GM12878 (cell line): ENCODE results near the gene NQO1. TPM values are rescaled to one million over a fixed set of nuclear protein-coding genes. Genes with fewer than 3 reads are reported as not detected.

Source experiments
- ATAC-seq: fragments of 200-7000 bp; cut with Tn5 transposase; 3 replicates; pipeline ENCODE4 v1.9.1; 2020; ENCODE audit warnings: mild to moderate bottlenecking, moderate library complexity
- BruUV-seq: library from RNA; stranded (reverse); fragments of 400-500 nt; replicated peaks from 2 replicates; lab custom pipeline; 2021; lab: Mats Ljungman, UMichigan
- CTCF ChIA-PET: fragments of 300-600 bp; sonication (Branson Sonifier 250); formaldehyde crosslinking; extraction: SDS; loops from one replicate; lab custom pipeline; 2021; ENCODE audit warnings: inconsistent platforms; lab: Yijun Ruan, JAX
- POLR2A ChIA-PET: fragments of 350-600 bp; formaldehyde crosslinking; extraction: SDS; loops from one replicate; lab custom pipeline; 2021; ENCODE audit warnings: inconsistent platforms; lab: Charles Lee
- RAD21 ChIA-PET: fragments of 300-600 bp; sonication (Branson Sonifier 250); formaldehyde crosslinking; loops from one replicate; lab custom pipeline; 2023; ENCODE audit warnings: antibody characterized with exemption; ENCODE audit not compliant: unreplicated experiment; lab: Charles Lee
- SMC1A ChIA-PET: fragments of 300-600 bp; sonication (Branson Sonifier 250); formaldehyde crosslinking; loops from one replicate; lab custom pipeline; 2023; ENCODE audit not compliant: unreplicated experiment, uncharacterized antibody; lab: Charles Lee
- DNase-seq: peaks from one replicate; pipeline ENCODE4 v3.0.0-alpha.2; 2011; ENCODE audit warnings: low read depth, low spot score
- FAIRE-seq: peaks from 3 replicates; lab custom pipeline; 2011; peaks lifted over from hg19 to GRCh38; lab: Jason Lieb, UNC
- H2AFZ ChIP-seq: 2 replicates; pipeline ENCODE4 v1.6.0; 2011; ENCODE audit warnings: low read depth, low read length, control low read depth; ENCODE audit not compliant: control insufficient read depth
- H3K27ac ChIP-seq: 2 replicates; pipeline ENCODE4 v1.5.1; 2011; ENCODE audit warnings: control low read depth; ENCODE audit not compliant: control insufficient read depth, insufficient read depth
- H3K27me3 ChIP-seq, 2 experiments: replicated peaks in 1 of 2; 2 replicates each; pipeline versions ENCODE4 v1.6.0 to v1.6.1; 2011; ENCODE audit warnings: low read length in 1 of 2; ENCODE audit not compliant: control insufficient read depth in 2 of 2, insufficient read depth in 2 of 2
- H3K36me3 ChIP-seq, 2 experiments: 2 replicates each; pipeline ENCODE4 v1.5.1; 2011; ENCODE audit warnings: low read length in 1 of 2; ENCODE audit not compliant: control insufficient read depth in 2 of 2, insufficient read depth in 2 of 2
- H3K4me1 ChIP-seq: 2 replicates; pipeline ENCODE4 v1.6.1; 2011; ENCODE audit warnings: mild to moderate bottlenecking, low read length, moderate library complexity, mixed read lengths; ENCODE audit not compliant: control insufficient read depth, insufficient read depth
- H3K4me2 ChIP-seq: 2 replicates; pipeline ENCODE4 v1.6.0; 2011; ENCODE audit warnings: control low read depth; ENCODE audit not compliant: control insufficient read depth, insufficient read depth
- H3K4me3 ChIP-seq: fragments of 200-600 bp; sonication (generic); 2 replicates; pipeline ENCODE4 v1.5.1; 2016
- H3K79me2 ChIP-seq: 2 replicates; pipeline ENCODE4 v1.6.0; 2011; ENCODE audit warnings: low read length; ENCODE audit not compliant: control insufficient read depth, insufficient read depth
- H3K9ac ChIP-seq: 2 replicates; pipeline ENCODE4 v1.8.0; 2011; ENCODE audit warnings: low read length, control low read depth, mixed read lengths; ENCODE audit not compliant: control insufficient read depth, insufficient read depth
- H3K9me3 ChIP-seq: replicated peaks from 3 replicates; pipeline ENCODE4 v1.5.1; 2011; ENCODE audit warnings: mild to moderate bottlenecking, low read length; ENCODE audit not compliant: control insufficient read depth, insufficient read depth
- H4K20me1 ChIP-seq: 2 replicates; pipeline ENCODE4 v1.6.0; 2011; ENCODE audit not compliant: control insufficient read depth, insufficient read depth
- ATF7 ChIP-seq: fragments of 450-650 bp; IDR thresholded peaks from 2 replicates; pipeline ENCODE4 v1.6.1; 2016; ENCODE audit warnings: low read depth, mild to moderate bottlenecking
- BRCA1 ChIP-seq: IDR thresholded peaks from 2 replicates; pipeline ENCODE4 v1.6.1; 2011; ENCODE audit warnings: low read depth, low read length, improper control_type of control experiment
- CBFB ChIP-seq: IDR thresholded peaks from 2 replicates; pipeline ENCODE4 v1.6.1; 2016; ENCODE audit warnings: antibody characterized with exemption, low read depth
- E4F1 ChIP-seq: fragments of 450-650 bp; IDR thresholded peaks from 2 replicates; pipeline ENCODE4 v1.6.1; 2018; ENCODE audit warnings: borderline replicate concordance, mild to moderate bottlenecking; ENCODE audit not compliant: partially characterized antibody
- NFIC ChIP-seq: IDR thresholded peaks from 2 replicates; pipeline ENCODE4 v1.6.1; 2012; ENCODE audit warnings: low read depth, mild to moderate bottlenecking, inconsistent platforms, low read length, moderate library complexity
- NR2C2 ChIP-seq: IDR thresholded peaks from 2 replicates; pipeline ENCODE4 v1.6.1; 2011; ENCODE audit warnings: borderline replicate concordance, low read depth; ENCODE audit not compliant: control insufficient read depth, insufficient read length
- SREBF1 ChIP-seq: IDR thresholded peaks from 2 replicates; pipeline ENCODE4 v1.6.1; 2012; ENCODE audit warnings: mild to moderate bottlenecking, low read length
- SUZ12 ChIP-seq: fragments of 200-600 bp; sonication (generic); IDR thresholded peaks from one replicate; pipeline ENCODE4 v1.6.1; 2018; ENCODE audit warnings: antibody characterized with exemption, mild to moderate bottlenecking; ENCODE audit not compliant: unreplicated experiment
- ZNF207 ChIP-seq: fragments of 450-650 bp; IDR thresholded peaks from 2 replicates; pipeline ENCODE4 v1.6.1; 2014; ENCODE audit warnings: antibody characterized with exemption, mild to moderate bottlenecking, borderline replicate concordance
- ZNF217 ChIP-seq: fragments of 450-650 bp; IDR thresholded peaks from 2 replicates; pipeline ENCODE4 v1.6.1; 2017; ENCODE audit warnings: antibody characterized with exemption, mild to moderate bottlenecking
- ZSCAN29 ChIP-seq: fragments of 450-650 bp; IDR thresholded peaks from 2 replicates; pipeline ENCODE4 v1.6.1; 2017; ENCODE audit warnings: mild to moderate bottlenecking, moderate library complexity
- WGBS: methylation state at CpG from one replicate; pipeline ENCODE4 v1.1.6; 2016; ENCODE audit warnings: low lambda C conversion rate; ENCODE audit not compliant: insufficient replicate concordance, insufficient coverage; ENCODE audit errors: missing lambda C conversion rate; 5-methylcytosine and 5-hydroxymethylcytosine counted together
- in situ Hi-C: fragments of 300-500 bp; cut with MboI; formaldehyde crosslinking; loops from 9 replicates; pipeline ENCODE4 v1.14.3; 2018; ENCODE audit warnings: mixed read lengths
- intact Hi-C: fragments of 100-400 bp; cut with micrococcal nuclease; formaldehyde crosslinking; loops from one replicate; pipeline ENCODE4 v1.14.2; 2022; ENCODE audit not compliant: unreplicated experiment
- polyA plus RNA-seq, 11 experiments: library from polyadenylated mRNA; depleted of rRNA in 4 of 11; unstranded in 6 of 11; stranded (reverse) in 5 of 11; fragments of >200 nt; fragmentation: Nextera tagmentation in 4 of 11; fragmentation: Illumina TruSeq in 1 of 11; extraction: Ambion mirVana in 4 of 11; extraction: Trizol in 1 of 11; gene quantifications; 1 replicate in 1 of 11; 2 replicates in 10 of 11; pipeline versions ENCODE4 v1.2.1 to v1.2.3, GENCODE V29; 2011 to 2016; ENCODE audit warnings: inconsistent platforms in 2 of 11, missing spikeins in 2 of 11, low read depth in 1 of 11
- total RNA-seq, 4 experiments: library from RNA; depleted of rRNA in 3 of 4; stranded (reverse); fragments of >200 nt in 3 of 4; fragmentation: Illumina TruSeq in 1 of 4; extraction: Trizol in 1 of 4; gene quantifications; 2 replicates each; pipeline versions ENCODE4 v1.2.1 to v1.2.3, GENCODE V29; 2013 to 2021
- TF ChIP-seq, protein P1 (sequence below), 3 experiments: IDR thresholded peaks in 2 of 3; conservative IDR thresholded peaks in 1 of 3; 2 replicates each; pipeline ENCODE4 v1.5.1; 2011; ENCODE audit warnings: low read depth in 3 of 3, low read length in 3 of 3, mild to moderate bottlenecking in 3 of 3, control low read depth in 2 of 3, moderate library complexity in 2 of 3, inconsistent platforms in 1 of 3, mixed read lengths in 1 of 3; ENCODE audit not compliant: control insufficient read depth in 2 of 3, insufficient read depth in 1 of 3; ENCODE audit errors: extremely low read depth in 1 of 3
- TF ChIP-seq, protein P2 (sequence below): fragments of 450-650 bp; IDR thresholded peaks from 2 replicates; pipeline ENCODE4 v1.6.1; 2017; ENCODE audit warnings: low read depth, mild to moderate bottlenecking, moderate library complexity

NQO1 gene
- total and polyA plus RNA-seq, 10 of the 15 experiments (the other 5 are each of a cell fraction or from before 2014, with no cell fraction given), result 24.6 to 84.9 (median 34.6) TPM

DNA sequence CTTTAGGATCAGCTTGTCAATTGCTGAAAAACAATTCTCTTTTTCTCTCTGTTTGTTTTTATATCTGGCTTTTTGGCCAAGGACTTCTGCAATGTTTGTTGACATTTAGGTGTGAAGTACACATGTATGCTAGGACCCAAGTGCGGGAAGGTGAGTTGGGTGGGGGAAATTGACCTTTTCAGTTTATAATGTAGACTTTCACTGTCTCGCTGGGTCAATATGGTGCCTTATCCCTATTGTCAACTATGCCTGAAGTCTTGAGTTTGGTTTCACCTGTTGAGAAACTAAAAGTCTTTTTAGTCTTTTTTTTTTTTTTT is 45.2 kb upstream of the NQO1 start:
- Histone ChIP-seq H4K20me1 (no peaks in the 10 kb centered on the region), H3K4me2 (no peak overlapping the region), H2AFZ (no peak overlapping the region), H3K36me3 (no peaks in the 10 kb centered on the region; a peak in 1 of 4 replicates), H3K27me3 (no peaks in the 10 kb centered on the region), H3K79me2 (peaks cover 28% of the 10 kb centered on the region), H3K4me1 (peaks cover 37% of the 10 kb centered on the region), H3K9me3 (peaks cover 12% of the 10 kb centered on the region; the same call in 2 of the 3 replicates), H3K9ac (no peak overlapping the region), H3K27ac (no peak overlapping the region), H3K4me3 (no peak overlapping the region)
- DNase-seq (no peak), ATAC-seq (no peak), FAIRE-seq (no peak)
- TF ChIP-seq ZNF217, result no peak
- TF ChIP-seq NR2C2, result no peak
- no peak for TF ChIP-seq E4F1
- TF ChIP-seq SUZ12, result no peak
- no peak for TF ChIP-seq SREBF1
- TF ChIP-seq NFIC, result no peak
- TF ChIP-seq, protein P1, sequence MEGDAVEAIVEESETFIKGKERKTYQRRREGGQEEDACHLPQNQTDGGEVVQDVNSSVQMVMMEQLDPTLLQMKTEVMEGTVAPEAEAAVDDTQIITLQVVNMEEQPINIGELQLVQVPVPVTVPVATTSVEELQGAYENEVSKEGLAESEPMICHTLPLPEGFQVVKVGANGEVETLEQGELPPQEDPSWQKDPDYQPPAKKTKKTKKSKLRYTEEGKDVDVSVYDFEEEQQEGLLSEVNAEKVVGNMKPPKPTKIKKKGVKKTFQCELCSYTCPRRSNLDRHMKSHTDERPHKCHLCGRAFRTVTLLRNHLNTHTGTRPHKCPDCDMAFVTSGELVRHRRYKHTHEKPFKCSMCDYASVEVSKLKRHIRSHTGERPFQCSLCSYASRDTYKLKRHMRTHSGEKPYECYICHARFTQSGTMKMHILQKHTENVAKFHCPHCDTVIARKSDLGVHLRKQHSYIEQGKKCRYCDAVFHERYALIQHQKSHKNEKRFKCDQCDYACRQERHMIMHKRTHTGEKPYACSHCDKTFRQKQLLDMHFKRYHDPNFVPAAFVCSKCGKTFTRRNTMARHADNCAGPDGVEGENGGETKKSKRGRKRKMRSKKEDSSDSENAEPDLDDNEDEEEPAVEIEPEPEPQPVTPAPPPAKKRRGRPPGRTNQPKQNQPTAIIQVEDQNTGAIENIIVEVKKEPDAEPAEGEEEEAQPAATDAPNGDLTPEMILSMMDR (IDR thresholded peaks at IDR 0.05 in 2 of 3, conservative IDR thresholded peaks at IDR 0.05 in 1 of 3; ENCODE audit: control insufficient read depth in 2 of 3, extremely low read depth in 1 of 3, insufficient read depth in 1 of 3, low read depth in 3 of 3, low read length in 3 of 3), result no peak
- TF ChIP-seq ATF7, result no peak
- no peak for TF ChIP-seq ZNF207
- TF ChIP-seq, protein P2, sequence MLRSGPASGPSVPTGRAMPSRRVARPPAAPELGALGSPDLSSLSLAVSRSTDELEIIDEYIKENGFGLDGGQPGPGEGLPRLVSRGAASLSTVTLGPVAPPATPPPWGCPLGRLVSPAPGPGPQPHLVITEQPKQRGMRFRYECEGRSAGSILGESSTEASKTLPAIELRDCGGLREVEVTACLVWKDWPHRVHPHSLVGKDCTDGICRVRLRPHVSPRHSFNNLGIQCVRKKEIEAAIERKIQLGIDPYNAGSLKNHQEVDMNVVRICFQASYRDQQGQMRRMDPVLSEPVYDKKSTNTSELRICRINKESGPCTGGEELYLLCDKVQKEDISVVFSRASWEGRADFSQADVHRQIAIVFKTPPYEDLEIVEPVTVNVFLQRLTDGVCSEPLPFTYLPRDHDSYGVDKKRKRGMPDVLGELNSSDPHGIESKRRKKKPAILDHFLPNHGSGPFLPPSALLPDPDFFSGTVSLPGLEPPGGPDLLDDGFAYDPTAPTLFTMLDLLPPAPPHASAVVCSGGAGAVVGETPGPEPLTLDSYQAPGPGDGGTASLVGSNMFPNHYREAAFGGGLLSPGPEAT, result no peak
- no peak for TF ChIP-seq CBFB
- no peak for TF ChIP-seq ZSCAN29
- TF ChIP-seq BRCA1, result no peak
- intact Hi-C loops, result no loop called here
- CTCF ChIA-PET, result interaction anchor here (0.6 to 3.9 kb wide), 7 partner anchors 9 to 641 kb away, joined by 3 to 25 read pairs (median 3); partner anchors contain the start of genes NOB1 and WWP2
- SMC1A ChIA-PET, result interaction anchor here (1.1 to 2.9 kb wide), 4 partner anchors 9 to 159 kb away, joined by 3 to 9 read pairs (median 6); partner anchors contain the start of genes NOB1 and WWP2
- WGBS, result 67% methylated on average over 2 of the region's 2 CpGs
- in situ Hi-C loops, result no loop called here
- no TSS peak for BruUV-seq
- POLR2A ChIA-PET, result interaction anchor here (0.6 to 1.6 kb wide), 6 partner anchors 9 to 503 kb away, joined by 3 to 11 read pairs (median 4); partner anchors contain the start of genes NOB1 and WWP2
- RAD21 ChIA-PET, result interaction anchor here (1.0 to 3.3 kb wide), 2 partner anchors 8 to 17 kb away, joined by 3 to 10 read pairs; partner anchors contain the start of genes NOB1 and WWP2
